Smooth muscle cell (in vitro differentiated cells): Measurements from ENCODE around the gene SATB1. TPM values are rescaled to one million over a fixed set of nuclear protein-coding genes. Genes with fewer than 3 reads are reported as not detected.

ENCODE experiments used
- DNase-seq: peaks from one replicate; lab custom pipeline; 2025; ENCODE audit not compliant: unreplicated experiment; lab: John Stamatoyannopoulos, UW
- H2AFZ ChIP-seq: fragments of 200-600 bp; sonication (generic); 2 replicates; pipeline ENCODE4 v1.6.0; 2016; ENCODE audit warnings: antibody characterized with exemption, low read depth, mild to moderate bottlenecking
- H3F3A ChIP-seq: fragments of 200-600 bp; sonication (generic); 2 replicates; pipeline ENCODE4 v1.6.0; 2017; ENCODE audit warnings: antibody characterized with exemption, low read depth
- H3K27ac ChIP-seq: fragments of 200-600 bp; sonication (generic); 2 replicates; pipeline ENCODE4 v1.5.1; 2016; ENCODE audit warnings: low read depth, mild to moderate bottlenecking
- H3K27me3 ChIP-seq: fragments of 200-600 bp; sonication (generic); 2 replicates; pipeline ENCODE4 v1.6.1; 2016; ENCODE audit warnings: low read depth, mild to moderate bottlenecking
- H3K36me3 ChIP-seq: fragments of 200-600 bp; sonication (generic); 2 replicates; pipeline ENCODE4 v1.5.1; 2016; ENCODE audit warnings: low read depth
- H3K4me1 ChIP-seq: fragments of 200-600 bp; sonication (generic); 2 replicates; pipeline ENCODE4 v1.5.1; 2016; ENCODE audit warnings: low read depth
- H3K4me2 ChIP-seq: fragments of 200-600 bp; sonication (generic); 2 replicates; pipeline ENCODE4 v1.6.0; 2016; ENCODE audit warnings: mild to moderate bottlenecking
- H3K4me3 ChIP-seq: fragments of 200-600 bp; sonication (generic); 2 replicates; pipeline ENCODE4 v1.5.1; 2016; ENCODE audit warnings: mild to moderate bottlenecking
- H3K79me2 ChIP-seq: fragments of 200-600 bp; sonication (generic); 2 replicates; pipeline ENCODE4 v1.6.0; 2016; ENCODE audit warnings: low read depth, mild to moderate bottlenecking
- H3K9ac ChIP-seq: fragments of 200-600 bp; sonication (generic); 2 replicates; pipeline ENCODE4 v1.6.0; 2016; ENCODE audit warnings: low read depth
- H3K9me3 ChIP-seq: fragments of 200-600 bp; sonication (generic); replicated peaks from 2 replicates; pipeline ENCODE4 v1.5.1; 2016; ENCODE audit warnings: low read depth
- H4K20me1 ChIP-seq: fragments of 200-600 bp; sonication (generic); 2 replicates; pipeline ENCODE4 v1.6.0; 2016; ENCODE audit warnings: low read depth
- CTCF ChIP-seq: fragments of 200-600 bp; sonication (generic); IDR thresholded peaks from 2 replicates; pipeline ENCODE4 v1.5.1; 2017; ENCODE audit warnings: borderline replicate concordance, mild to moderate bottlenecking, antibody characterized with exemption; ENCODE audit not compliant: insufficient read depth, poor library complexity, severe bottlenecking
- WGBS: methylation state at CpG from one replicate; pipeline ENCODE4 v1.1.7; 2016; ENCODE audit warnings: low lambda C conversion rate; 5-methylcytosine and 5-hydroxymethylcytosine counted together
- polyA plus RNA-seq: library from polyadenylated mRNA; unstranded; fragments of >200 nt; fragmentation: Nextera tagmentation; extraction: Ambion mirVana; gene quantifications from 2 replicates; pipeline ENCODE4 v1.2.1, GENCODE V29; 2016
- total RNA-seq: library from RNA; depleted of rRNA; stranded (reverse); fragments of >200 nt; gene quantifications from 2 replicates; pipeline ENCODE4 v1.2.3, GENCODE V29; 2014

The SATB1 gene
- total and polyA plus RNA-seq, 2 experiments from 2014 or later = 4.1 to 9.3 TPM

GRCh38 chr3:18440066-18440722, 15.1 kb upstream of the SATB1 start:
- no peak overlapping the region for H3K4me2 ChIP-seq
- no peak overlapping the region for H3K27ac ChIP-seq
- H3K79me2 ChIP-seq = no peaks in the 10 kb centered on the region
- TF ChIP-seq CTCF = no peak
- no peak overlapping the region for H3K9ac ChIP-seq
- H3F3A ChIP-seq = no peaks in the 10 kb centered on the region
- H3K9me3 ChIP-seq = no peaks in the 10 kb centered on the region
- DNase-seq = no peak
- H3K36me3 ChIP-seq = no peaks in the 10 kb centered on the region
- no peak overlapping the region for H3K4me3 ChIP-seq
- H3K27me3 ChIP-seq = peaks cover 62% of the 10 kb centered on the region
- no peak overlapping the region for H2AFZ ChIP-seq
- H3K4me1 ChIP-seq = peaks cover 12% of the 10 kb centered on the region
- WGBS = 58% methylated on average over 7 of the region's 7 CpGs
- no peaks in the 10 kb centered on the region for H4K20me1 ChIP-seq

DNA sequence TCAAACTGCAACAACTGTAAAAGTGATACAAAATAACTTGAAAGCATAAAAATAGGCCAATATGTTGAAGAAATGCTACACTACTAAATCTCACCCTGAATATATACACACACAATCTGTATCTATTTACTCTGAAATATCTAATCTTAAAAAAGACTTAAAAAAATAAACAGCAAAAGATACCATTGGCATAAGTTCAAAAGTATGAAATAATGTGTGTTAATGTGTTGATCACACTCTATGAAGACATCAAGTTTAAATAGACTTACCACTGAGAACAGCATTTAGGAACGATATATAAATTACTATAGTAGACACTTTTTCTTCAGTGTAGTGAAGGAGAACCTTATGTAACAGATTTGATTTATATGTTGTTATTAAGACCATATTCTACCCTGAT, 14.1 kb upstream of the SATB1 start:
- Histone ChIP-seq H2AFZ (no peak overlapping the region), H3K27me3 (peaks cover 60% of the 10 kb centered on the region), H3K4me1 (peaks cover 9% of the 10 kb centered on the region), H3F3A (no peaks in the 10 kb centered on the region), H4K20me1 (no peaks in the 10 kb centered on the region), H3K27ac (no peak overlapping the region), H3K79me2 (no peaks in the 10 kb centered on the region), H3K9ac (no peak overlapping the region), H3K36me3 (no peaks in the 10 kb centered on the region), H3K9me3 (no peaks in the 10 kb centered on the region), H3K4me3 (no peak overlapping the region), H3K4me2 (no peak overlapping the region)
- no peak for DNase-seq
- TF ChIP-seq CTCF = no peak
- WGBS = 89% methylated on average over 1 of the region's 1 CpG

- DNase-seq = no peak
- peaks cover 2% of the 10 kb centered on the region for H3K4me1 ChIP-seq
- no peaks in the 10 kb centered on the region for H3K9me3 ChIP-seq
- no peaks in the 10 kb centered on the region for H4K20me1 ChIP-seq
- no peak overlapping the region for H3K4me3 ChIP-seq
- no peak for TF ChIP-seq CTCF
- no peak overlapping the region for H3K9ac ChIP-seq
- peaks cover 53% of the 10 kb centered on the region for H3K27me3 ChIP-seq
- H3K27ac ChIP-seq = no peak overlapping the region
- H2AFZ ChIP-seq = no peak overlapping the region
- no peaks in the 10 kb centered on the region for H3K79me2 ChIP-seq
- no peaks in the 10 kb centered on the region for H3F3A ChIP-seq
- H3K4me2 ChIP-seq = no peak overlapping the region
- H3K36me3 ChIP-seq = no peaks in the 10 kb centered on the region
- 84% methylated on average over 6 of the region's 6 CpGs for WGBS
Observed at GRCh38 chr3:18438586-18438985, 13.4 kb upstream of the SATB1 start.

- Histone ChIP-seq H3K27ac (no peak overlapping the region), H4K20me1 (no peaks in the 10 kb centered on the region), H3K4me1 (no peaks in the 10 kb centered on the region), H3K9me3 (no peaks in the 10 kb centered on the region), H3F3A (no peaks in the 10 kb centered on the region), H3K4me3 (no peak overlapping the region), H3K9ac (no peak overlapping the region), H3K79me2 (no peaks in the 10 kb centered on the region), H3K27me3 (peaks cover 45% of the 10 kb centered on the region), H3K36me3 (no peaks in the 10 kb centered on the region), H2AFZ (no peak overlapping the region), H3K4me2 (no peak overlapping the region)
- no peak for TF ChIP-seq CTCF
- DNase-seq = no peak
- 81% methylated on average over 2 of the region's 2 CpGs for WGBS
Observed at GRCh38 chr3:18436213-18436612, 11.1 kb upstream of the SATB1 start.
